Right cardiac atrium (tissue), 5 donors: ENCODE results near the gene FBXO3. TPM values are rescaled to one million over a fixed set of nuclear protein-coding genes. Genes with fewer than 3 reads are reported as not detected.

ENCODE experiments used
- ATAC-seq, 2 donors: fragments of 200-7000 bp; cut with Tn5 transposase; one replicate each; pipeline versions ENCODE4 v1.8.0 to v1.9.1; 2020; ENCODE audit warnings: moderate library complexity in 2 of 2, mild to moderate bottlenecking in 1 of 2
- DNase-seq, 3 donors: peaks; one replicate each; pipeline ENCODE4 v3.0.0-alpha.2; 2020
- H3K27ac ChIP-seq: one replicate; pipeline ENCODE4 v1.5.1; 2013; ENCODE audit warnings: mild to moderate bottlenecking, low read length, control low read depth, moderate library complexity
- H3K27me3 ChIP-seq: one replicate; pipeline ENCODE4 v1.6.1; 2013; ENCODE audit not compliant: control insufficient read depth, insufficient read depth
- H3K4me1 ChIP-seq: one replicate; pipeline ENCODE4 v1.6.1; 2013; ENCODE audit warnings: low read length; ENCODE audit not compliant: control insufficient read depth, insufficient read depth
- H3K4me3 ChIP-seq: one replicate; pipeline ENCODE4 v1.5.1; 2013; ENCODE audit warnings: low read length, control low read depth
- H3K9me3 ChIP-seq: one replicate; pipeline ENCODE4 v1.6.1; 2013; ENCODE audit warnings: low read length; ENCODE audit not compliant: control insufficient read depth
- WGBS: extraction: QIAGEN DNeasy Blood & Tissue Kit; methylation state at CpG from one replicate; pipeline ENCODE4 v1.1.7; 2013; 5-methylcytosine and 5-hydroxymethylcytosine counted together
- intact Hi-C, 4 donors: fragments of 100-400 bp; cut with DNase I; formaldehyde crosslinking; loops; one replicate each; pipeline versions ENCODE4 v1.11.0 to v1.14.0; 2022 to 2023
- polyA plus RNA-seq: library from polyadenylated mRNA; stranded (reverse); fragments of 200-250 nt; gene quantifications from one replicate; pipeline ENCODE4 v1.2.3, GENCODE V29; 2013
- total RNA-seq, 4 donors: library from RNA; stranded (reverse); fragmentation: NEBNext Ultra II Directional; extraction: Animal tissue kit (Norgen Biotek cat#: 25700); gene quantifications; one replicate each; pipeline ENCODE4 v1.2.1, GENCODE V29; 2021
- donor health status: healthy with polysubstance abuse.
- donor health status: DM: no; HTN: yes; CAD: no.
- donor health status: DM: no; HTN: no; CAD: no.
- donor health status: DM: no; HTN: yes; CAD: no; lungs with severe emphysema.
- donor health status: DM: yes; HTN: yes; CAD: no.

Gene FBXO3
- total and polyA plus RNA-seq, 5 donors, result 27.3 to 40.8 (median 38.6) TPM

DNA sequence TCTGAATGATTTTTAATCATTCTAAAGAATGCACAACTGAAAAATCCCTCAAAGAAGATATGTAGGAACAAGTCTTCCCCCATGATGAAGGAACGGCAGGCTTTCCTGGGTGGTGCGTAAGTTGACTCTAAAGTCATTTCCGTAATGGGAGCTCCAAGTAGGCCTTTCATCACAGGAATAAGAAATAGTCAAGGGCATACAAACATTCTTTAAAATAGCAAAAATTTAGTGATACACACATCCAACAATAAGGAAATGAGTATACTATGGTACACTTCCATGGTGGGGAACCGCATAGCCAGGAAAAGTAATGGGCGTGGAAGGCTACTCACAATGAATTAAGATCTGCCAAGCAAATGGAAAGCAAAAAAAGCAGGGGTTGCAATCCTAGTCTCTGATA is 48.8 kb downstream of the FBXO3 start:
- Histone ChIP-seq H3K4me3 (no peak overlapping the region), H3K27ac (peak overlapping the region; percentile 49), H3K27me3 (no peaks in the 10 kb centered on the region), H3K9me3 (no peaks in the 10 kb centered on the region), H3K4me1 (peaks cover 33% of the 10 kb centered on the region)
- ATAC-seq (no peak), DNase-seq (no peak)
- WGBS, result 76% methylated on average over 5 of the region's 5 CpGs
- intact Hi-C loops, result no loop called here

GRCh38 chr11:33724644-33725035 is 49.7 kb downstream of the FBXO3 start:
- peak in 1 of 3 donors; percentile 70 for DNase-seq
- WGBS, result 31% methylated on average over 4 of the region's 4 CpGs
- ATAC-seq, result peak; percentile 64 to 85

GRCh38 chr11:33723238-33723881 is 51.0 kb downstream of the FBXO3 start:
- H3K27me3 ChIP-seq, result no peaks in the 10 kb centered on the region
- no peaks in the 10 kb centered on the region for H3K9me3 ChIP-seq
- WGBS, result 44% methylated on average over 6 of the region's 6 CpGs
- H3K4me3 ChIP-seq, result no peak overlapping the region
- H3K27ac ChIP-seq, result peak overlapping the region; percentile 99
- DNase-seq (peak in 2 of 3 donors; percentile 51 to 61), ATAC-seq (peak; percentile 71 to 91)
- H3K4me1 ChIP-seq, result peaks cover 29% of the 10 kb centered on the region
- intact Hi-C loops, result no loop called here

More at GRCh38 chr11:33724644-33725035, 49.7 kb downstream of the FBXO3 start:
- peak overlapping the region; percentile 99 for H3K27ac ChIP-seq
- H3K27me3 ChIP-seq, result no peaks in the 10 kb centered on the region
- intact Hi-C loops, result no loop called here
- no peak overlapping the region for H3K4me3 ChIP-seq
- H3K9me3 ChIP-seq, result no peaks in the 10 kb centered on the region
- H3K4me1 ChIP-seq, result peaks cover 31% of the 10 kb centered on the region

DNA sequence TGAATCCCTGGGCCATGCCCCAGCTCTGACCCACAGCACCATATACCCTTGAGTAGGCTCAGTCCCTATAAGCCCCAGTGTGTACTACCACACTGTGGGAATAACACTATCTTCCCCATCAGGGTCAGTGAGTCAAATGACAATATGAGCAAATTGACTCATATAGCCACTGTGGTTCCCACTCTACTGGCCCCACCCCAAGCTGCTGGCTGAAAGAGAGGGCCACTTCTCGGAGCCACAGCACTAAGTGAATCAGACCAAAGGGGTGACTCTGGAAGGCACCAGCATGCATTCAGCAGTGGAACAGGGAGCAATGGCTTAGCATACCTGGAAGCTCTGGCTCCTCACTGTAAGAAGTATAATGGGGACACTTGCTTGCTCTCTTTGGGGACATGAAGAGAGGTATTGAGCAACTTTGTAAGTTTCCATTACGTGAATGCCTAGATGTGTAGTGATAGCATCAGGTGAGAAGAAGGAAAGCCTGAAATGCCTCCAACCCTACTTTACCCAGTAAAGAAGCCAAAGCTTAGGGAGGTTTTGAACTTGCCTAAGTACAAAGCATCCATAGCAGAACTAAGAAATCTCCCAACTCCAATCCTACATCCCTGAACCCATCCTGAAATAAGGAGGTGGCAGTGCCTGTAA is 51.6 kb downstream of the FBXO3 start:
- intact Hi-C loops, result no loop called here

GRCh38 chr11:33721984-33722383 is 52.3 kb downstream of the FBXO3 start:
- Histone ChIP-seq H3K27me3 (no peaks in the 10 kb centered on the region), H3K9me3 (no peaks in the 10 kb centered on the region), H3K4me3 (no peak overlapping the region), H3K4me1 (peaks cover 29% of the 10 kb centered on the region), H3K27ac (peak overlapping the region; percentile 99)
- DNase-seq (no peak), ATAC-seq (no peak)
- intact Hi-C loops, result no loop called here
- WGBS, result 74% methylated on average over 5 of the region's 5 CpGs

More for the DNA sequence above, 51.6 kb downstream of the FBXO3 start:
- Histone ChIP-seq H3K27me3 (no peaks in the 10 kb centered on the region), H3K9me3 (no peaks in the 10 kb centered on the region), H3K4me3 (no peak overlapping the region), H3K27ac (peak overlapping the region; percentile 99), H3K4me1 (peaks cover 29% of the 10 kb centered on the region)
- WGBS, result 66% methylated on average over 2 of the region's 2 CpGs
- ATAC-seq (peak; percentile 25 to 60), DNase-seq (peak in 1 of 3 donors; percentile 54)

GRCh38 chr11:33721426-33721825 is 52.9 kb downstream of the FBXO3 start:
- intact Hi-C loops, result no loop called here
- peak overlapping the region; percentile 99 for H3K27ac ChIP-seq
- no peaks in the 10 kb centered on the region for H3K27me3 ChIP-seq
- 22% methylated on average over 1 of the region's 1 CpG for WGBS
- ATAC-seq (peak in 1 of 2 donors; percentile 26), DNase-seq (no peak)
- no peaks in the 10 kb centered on the region for H3K9me3 ChIP-seq
- peaks cover 29% of the 10 kb centered on the region for H3K4me1 ChIP-seq
- no peak overlapping the region for H3K4me3 ChIP-seq

GRCh38 chr11:33719587-33719986 is 54.7 kb downstream of the FBXO3 start:
- DNase-seq (no peak), ATAC-seq (no peak)
- Histone ChIP-seq H3K9me3 (no peaks in the 10 kb centered on the region), H3K27me3 (no peaks in the 10 kb centered on the region), H3K27ac (no peak overlapping the region), H3K4me1 (peaks cover 27% of the 10 kb centered on the region), H3K4me3 (no peak overlapping the region)
- 87% methylated on average over 5 of the region's 5 CpGs for WGBS
- intact Hi-C loops, result no loop called here

DNA sequence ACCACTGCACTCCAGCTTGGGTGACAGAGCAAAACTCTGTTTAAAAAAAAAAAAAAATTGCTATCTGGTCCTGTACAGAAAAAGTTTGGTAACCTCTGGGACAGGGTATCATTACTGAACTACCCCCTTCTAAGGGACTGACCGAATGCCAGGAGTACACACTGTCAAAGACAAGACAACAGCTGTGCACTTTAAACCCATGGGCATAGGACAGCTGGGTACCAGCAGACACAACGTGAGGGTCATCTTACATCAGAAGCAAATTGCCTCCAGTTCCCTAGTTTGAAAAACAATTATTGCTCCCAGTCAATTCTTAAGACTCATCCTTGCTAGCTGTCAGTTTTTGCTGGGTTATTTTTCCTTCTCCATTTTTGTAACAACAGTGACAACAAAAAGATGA is 55.9 kb downstream of the FBXO3 start:
- WGBS, result 74% methylated on average over 2 of the region's 2 CpGs

GRCh38 chr11:33716243-33716642 is 58.1 kb downstream of the FBXO3 start:
- DNase-seq (no peak), ATAC-seq (no peak)
- WGBS, result 83% methylated on average over 2 of the region's 2 CpGs
- H3K27ac ChIP-seq, result peak overlapping the region; percentile 67
- intact Hi-C loops, result no loop called here
- no peaks in the 10 kb centered on the region for H3K27me3 ChIP-seq
- peaks cover 3% of the 10 kb centered on the region for H3K4me1 ChIP-seq
- H3K4me3 ChIP-seq, result no peak overlapping the region
- no peaks in the 10 kb centered on the region for H3K9me3 ChIP-seq

More for the DNA sequence above, 55.9 kb downstream of the FBXO3 start:
- ATAC-seq (no peak), DNase-seq (no peak)
- intact Hi-C loops, result no loop called here
- Histone ChIP-seq H3K27ac (no peak overlapping the region), H3K4me1 (peaks cover 18% of the 10 kb centered on the region), H3K27me3 (no peaks in the 10 kb centered on the region), H3K9me3 (no peaks in the 10 kb centered on the region), H3K4me3 (no peak overlapping the region)

- 75% methylated on average over 4 of the region's 4 CpGs for WGBS
- DNase-seq (no peak), ATAC-seq (no peak)
- Histone ChIP-seq H3K27ac (no peak overlapping the region), H3K27me3 (no peaks in the 10 kb centered on the region), H3K4me3 (no peak overlapping the region), H3K9me3 (no peaks in the 10 kb centered on the region), H3K4me1 (peaks cover 10% of the 10 kb centered on the region)
- intact Hi-C loops, result no loop called here
Observed at GRCh38 chr11:33713856-33714398, 60.4 kb downstream of the FBXO3 start.

DNA sequence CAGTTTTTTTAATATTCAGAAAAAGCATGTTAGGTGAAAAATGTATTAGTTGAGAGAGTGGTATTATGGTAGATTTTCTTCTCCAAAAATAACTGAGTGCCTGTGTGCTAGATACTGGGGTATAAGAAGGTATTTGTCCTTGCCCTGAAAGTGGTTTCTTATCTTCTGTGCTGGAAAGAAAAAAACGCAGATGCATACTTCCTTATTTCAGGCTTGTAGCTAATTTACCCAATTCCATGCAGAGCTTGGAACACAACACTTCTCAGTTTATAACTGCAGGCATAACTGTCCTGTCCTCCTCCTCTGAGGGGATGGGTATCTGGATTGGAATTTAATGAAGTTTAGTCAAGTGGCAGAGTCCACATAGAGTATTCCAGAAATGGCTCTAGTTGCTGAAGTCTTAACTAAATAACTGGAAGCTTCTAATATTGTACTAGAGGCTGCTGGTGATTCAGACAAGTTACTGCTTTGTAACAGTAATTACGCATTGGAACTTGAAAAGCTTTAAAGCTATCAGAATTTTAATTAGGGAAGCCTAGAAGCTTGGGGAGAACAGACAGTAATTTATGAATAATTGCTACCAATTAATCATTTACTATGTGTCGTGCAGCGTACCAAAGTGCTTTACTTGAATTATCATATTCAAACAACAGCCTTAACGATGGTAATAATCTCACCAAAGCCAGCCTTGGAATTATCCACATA is 61.0 kb downstream of the FBXO3 start:
- H3K27ac ChIP-seq, result no peak overlapping the region
- no peaks in the 10 kb centered on the region for H3K27me3 ChIP-seq
- ATAC-seq, result no peak
- H3K4me1 ChIP-seq, result peaks cover 10% of the 10 kb centered on the region
- no peak overlapping the region for H3K4me3 ChIP-seq
- WGBS, result 76% methylated on average over 5 of the region's 5 CpGs
- intact Hi-C loops, result no loop called here
- H3K9me3 ChIP-seq, result no peaks in the 10 kb centered on the region
- no peak for DNase-seq
